GM18502 (cell line): ENCODE results near the gene RBMX.
A peak's percentile ranks its signal among the peaks of the same experiment; 100 is the strongest.
"Not testable (repeated sequence)": the region's sequence is repeated elsewhere in the genome, so short reads cannot be mapped to it uniquely, and the experiment has no call there.

ENCODE experiments used
- ATAC-seq: cut with Tn5 transposase; IDR thresholded peaks from one replicate; pipeline ENCODE4 v1.9.1; 2021; ENCODE audit warnings: mild to moderate bottlenecking; ENCODE audit not compliant: unreplicated experiment, poor library complexity

The RBMX gene

GRCh38 chrX:136879001-136879687 lies 1.4 kb downstream of the RBMX start:
- no peak for ATAC-seq

- no peak for ATAC-seq
Measured at GRCh38 chrX:136878423-136878822, 2.1 kb downstream of the RBMX start.

- not testable (repeated sequence) for ATAC-seq
Measured at GRCh38 chrX:136874114-136874513, 6.4 kb downstream of the RBMX start.

GRCh38 chrX:136873210-136873609 lies 7.3 kb downstream of the RBMX start:
- ATAC-seq = not testable (repeated sequence)

GRCh38 chrX:136872091-136872700 lies 8.3 kb downstream of the RBMX start:
- ATAC-seq = no peak

GRCh38 chrX:136870064-136870463 lies 10.5 kb downstream of the RBMX start:
- ATAC-seq = no peak

GRCh38 chrX:136868283-136869055 lies 12.1 kb downstream of the RBMX start:
- ATAC-seq = no peak

GRCh38 chrX:136867518-136867917 lies 13.0 kb downstream of the RBMX start:
- ATAC-seq = no peak

- no peak for ATAC-seq
Measured at GRCh38 chrX:136867096-136867491, 13.4 kb downstream of the RBMX start.

- no peak for ATAC-seq
Measured at GRCh38 chrX:136866337-136867095, 14.0 kb downstream of the RBMX start.

GRCh38 chrX:136865270-136866158 lies 15.0 kb downstream of the RBMX start:
- no peak for ATAC-seq

GRCh38 chrX:136863826-136864225 lies 16.7 kb downstream of the RBMX start:
- no peak for ATAC-seq

GRCh38 chrX:136862546-136862945 lies 18.0 kb downstream of the RBMX start:
- no peak for ATAC-seq

GRCh38 chrX:136861877-136862276 lies 18.6 kb downstream of the RBMX start:
- no peak for ATAC-seq

GRCh38 chrX:136858007-136858756 lies 22.3 kb downstream of the RBMX start:
- ATAC-seq = no peak

- ATAC-seq = peak; percentile 69
Measured at GRCh38 chrX:136856551-136856950, 24.0 kb downstream of the RBMX start.

GRCh38 chrX:136856050-136856449 lies 24.5 kb downstream of the RBMX start:
- no peak for ATAC-seq

- no peak for ATAC-seq
Measured at GRCh38 chrX:136851526-136851925, 29.0 kb downstream of the RBMX start.
